Measurements from ENCODE around the gene TAS2R43.

DNA sequence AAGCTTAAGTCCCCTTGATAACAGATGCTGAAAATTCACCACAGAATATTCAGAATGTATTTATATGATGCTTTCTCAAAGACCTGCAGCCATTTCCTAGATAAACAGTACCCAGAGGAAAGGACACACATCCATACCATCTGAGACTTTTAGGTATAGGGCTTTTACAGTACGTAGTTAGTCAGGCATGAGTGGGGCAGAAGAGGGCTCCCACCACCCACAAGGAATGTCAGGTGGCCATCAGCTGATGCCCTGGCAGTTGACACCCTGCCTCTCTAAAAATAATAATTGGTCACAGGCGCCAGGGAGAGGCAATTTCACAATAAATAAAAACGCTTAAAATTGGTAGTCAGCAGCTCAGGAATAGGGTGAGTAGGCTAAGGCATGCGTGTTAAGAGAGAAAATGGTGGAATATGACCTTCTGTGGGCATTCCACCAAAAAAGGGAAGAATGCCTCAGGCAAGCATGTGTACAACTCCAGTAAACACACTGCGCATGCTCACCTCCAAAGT, 22.2 kb downstream of the TAS2R43 start:
- TF ChIP-seq, protein P1, sequence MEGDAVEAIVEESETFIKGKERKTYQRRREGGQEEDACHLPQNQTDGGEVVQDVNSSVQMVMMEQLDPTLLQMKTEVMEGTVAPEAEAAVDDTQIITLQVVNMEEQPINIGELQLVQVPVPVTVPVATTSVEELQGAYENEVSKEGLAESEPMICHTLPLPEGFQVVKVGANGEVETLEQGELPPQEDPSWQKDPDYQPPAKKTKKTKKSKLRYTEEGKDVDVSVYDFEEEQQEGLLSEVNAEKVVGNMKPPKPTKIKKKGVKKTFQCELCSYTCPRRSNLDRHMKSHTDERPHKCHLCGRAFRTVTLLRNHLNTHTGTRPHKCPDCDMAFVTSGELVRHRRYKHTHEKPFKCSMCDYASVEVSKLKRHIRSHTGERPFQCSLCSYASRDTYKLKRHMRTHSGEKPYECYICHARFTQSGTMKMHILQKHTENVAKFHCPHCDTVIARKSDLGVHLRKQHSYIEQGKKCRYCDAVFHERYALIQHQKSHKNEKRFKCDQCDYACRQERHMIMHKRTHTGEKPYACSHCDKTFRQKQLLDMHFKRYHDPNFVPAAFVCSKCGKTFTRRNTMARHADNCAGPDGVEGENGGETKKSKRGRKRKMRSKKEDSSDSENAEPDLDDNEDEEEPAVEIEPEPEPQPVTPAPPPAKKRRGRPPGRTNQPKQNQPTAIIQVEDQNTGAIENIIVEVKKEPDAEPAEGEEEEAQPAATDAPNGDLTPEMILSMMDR (IDR thresholded peaks at IDR 0.05; ENCODE audit: low read depth, low read length), result no peak
- TF ChIP-seq POLR2A (IDR thresholded peaks at IDR 0.05; ENCODE audit: extremely low read depth, insufficient read length), result no peak
